IMR-90 (cell line): ENCODE measurements around the gene MTREX. TPM values are rescaled to one million over a fixed set of nuclear protein-coding genes. Genes with fewer than 3 reads are reported as not detected.

ENCODE experiments used
- ATAC-seq: fragments of 200-7000 bp; cut with Tn5 transposase; 2 replicates; pipeline ENCODE4 v1.9.1; 2020; ENCODE audit warnings: low read depth, mild to moderate bottlenecking, moderate library complexity
- BruUV-seq: library from RNA; stranded (reverse); fragments of 400-500 nt; replicated peaks from 2 replicates; lab custom pipeline; 2021; lab: Mats Ljungman, UMichigan
- CTCF ChIA-PET: fragments of 300-600 bp; formaldehyde crosslinking; extraction: SDS; loops from one replicate; lab custom pipeline; 2021; ENCODE audit warnings: antibody characterized with exemption; lab: Yijun Ruan, JAX
- POLR2A ChIA-PET: fragments of 300-600 bp; sonication (Branson Sonifier 250); formaldehyde crosslinking; loops from one replicate; lab custom pipeline; 2022; ENCODE audit warnings: antibody characterized with exemption; ENCODE audit not compliant: unreplicated experiment; lab: Charles Lee
- DNase-seq: peaks from one replicate; pipeline ENCODE4 v3.0.0; 2013
- H2AFZ ChIP-seq: replicated peaks from 2 replicates; pipeline ENCODE3; 2013; ENCODE audit warnings: low read length, mild to moderate bottlenecking; ENCODE audit not compliant: poor library complexity
- H2AK5ac ChIP-seq: 2 replicates; pipeline ENCODE4 v1.6.1; 2013; ENCODE audit warnings: low read depth, low read length, inconsistent platforms
- H2AK9ac ChIP-seq: replicated peaks from 2 replicates; pipeline ENCODE3; 2013; ENCODE audit warnings: mild to moderate bottlenecking, low read depth, low read length, moderate library complexity; ENCODE audit not compliant: poor library complexity
- H2BK120ac ChIP-seq: 2 replicates; pipeline ENCODE4 v1.6.1; 2013; ENCODE audit warnings: low read depth, low read length, inconsistent platforms
- H2BK15ac ChIP-seq: 3 replicates; pipeline ENCODE4 v1.6.1; 2013; ENCODE audit warnings: low read depth, low read length, inconsistent platforms
- H2BK20ac ChIP-seq: 2 replicates; pipeline ENCODE4 v1.6.1; 2013; ENCODE audit warnings: low read depth, mild to moderate bottlenecking, inconsistent platforms, low read length, moderate library complexity
- H2BK5ac ChIP-seq: 2 replicates; pipeline ENCODE4 v1.6.1; 2013; ENCODE audit warnings: mild to moderate bottlenecking, low read depth, low read length, inconsistent platforms; ENCODE audit not compliant: poor library complexity, severe bottlenecking
- H3K14ac ChIP-seq: replicated peaks from 2 replicates; pipeline ENCODE4 v1.6.1; 2013; ENCODE audit warnings: low read depth, low read length, inconsistent platforms
- H3K18ac ChIP-seq: 2 replicates; pipeline ENCODE4 v1.6.1; 2013; ENCODE audit warnings: low read depth, low read length, control low read depth
- H3K23ac ChIP-seq: 2 replicates; pipeline ENCODE4 v1.6.1; 2013; ENCODE audit warnings: low read depth, low read length, inconsistent platforms
- H3K27ac ChIP-seq: 2 replicates; pipeline ENCODE4 v1.5.1; 2013; ENCODE audit warnings: mild to moderate bottlenecking, control low read depth, low read length; ENCODE audit not compliant: insufficient read depth
- H3K27me3 ChIP-seq: 2 replicates; pipeline ENCODE4 v1.6.1; 2013; ENCODE audit warnings: low read length; ENCODE audit not compliant: control insufficient read depth, insufficient read depth
- H3K36me3 ChIP-seq: 2 replicates; pipeline ENCODE4 v1.6.1; 2013; ENCODE audit warnings: low read length, mixed read lengths; ENCODE audit not compliant: control insufficient read depth, insufficient read depth
- H3K4ac ChIP-seq: 2 replicates; pipeline ENCODE4 v1.6.1; 2013; ENCODE audit warnings: low read depth, low read length, inconsistent platforms
- H3K4me1 ChIP-seq: 2 replicates; pipeline ENCODE4 v1.6.1; 2013; ENCODE audit warnings: low read length, mixed read lengths; ENCODE audit not compliant: control insufficient read depth, insufficient read depth
- H3K4me2 ChIP-seq: 2 replicates; pipeline ENCODE4 v1.6.1; 2013; ENCODE audit warnings: low read depth, mild to moderate bottlenecking, control low read depth, low read length, moderate library complexity
- H3K4me3 ChIP-seq: 2 replicates; pipeline ENCODE4 v1.5.1; 2013; ENCODE audit warnings: low read depth, mild to moderate bottlenecking, control low read depth, low read length, moderate library complexity; ENCODE audit not compliant: insufficient read depth
- H3K56ac ChIP-seq: 2 replicates; pipeline ENCODE4 v1.6.1; 2013; ENCODE audit warnings: low read length, inconsistent platforms; ENCODE audit not compliant: insufficient read depth; ENCODE audit errors: extremely low read depth
- H3K79me1 ChIP-seq, 2 experiments: 2 replicates each; pipeline ENCODE4 v1.6.1; 2013; ENCODE audit warnings: low read length in 2 of 2, inconsistent platforms in 1 of 2, low read depth in 1 of 2
- H3K9ac ChIP-seq: 2 replicates; pipeline ENCODE4 v1.6.1; 2013; ENCODE audit warnings: low read depth, low read length, control low read depth
- H3K9me1 ChIP-seq: 2 replicates; pipeline ENCODE4 v1.6.1; 2013; ENCODE audit warnings: low read length, inconsistent platforms; ENCODE audit not compliant: insufficient read depth
- H3K9me3 ChIP-seq: 2 replicates; pipeline ENCODE4 v1.6.1; 2013; ENCODE audit warnings: low read length; ENCODE audit not compliant: control insufficient read depth, insufficient read depth
- H4K20me1 ChIP-seq: 2 replicates; pipeline ENCODE4 v1.6.1; 2013; ENCODE audit warnings: low read length, inconsistent platforms; ENCODE audit not compliant: insufficient read depth
- H4K5ac ChIP-seq: 2 replicates; pipeline ENCODE4 v1.6.1; 2013; ENCODE audit warnings: mild to moderate bottlenecking, low read depth, low read length, control low read depth
- H4K8ac ChIP-seq, 2 experiments: 2 replicates each; pipeline ENCODE4 v1.6.1; 2013; ENCODE audit warnings: low read depth in 2 of 2, low read length in 2 of 2, control low read depth in 1 of 2, inconsistent platforms in 1 of 2
- H4K91ac ChIP-seq: 2 replicates; pipeline ENCODE4 v1.6.1; 2013; ENCODE audit warnings: low read depth, low read length, inconsistent platforms; ENCODE audit not compliant: insufficient read depth
- CEBPB ChIP-seq: IDR thresholded peaks from 2 replicates; pipeline ENCODE4 v1.6.1; 2012; ENCODE audit warnings: low read depth, low read length, improper control_type of control experiment
- FOS ChIP-seq: fragments of 150-350 bp; IDR thresholded peaks from 2 replicates; pipeline ENCODE4 v1.6.1; 2016; ENCODE audit warnings: low read depth, low read length
- MAFK ChIP-seq: IDR thresholded peaks from 2 replicates; pipeline ENCODE4 v1.6.1; 2012; ENCODE audit warnings: low read depth, low read length, improper control_type of control experiment
- MXI1 ChIP-seq: IDR thresholded peaks from 2 replicates; pipeline ENCODE4 v1.6.1; 2012; ENCODE audit warnings: low read depth, mild to moderate bottlenecking, low read length, moderate library complexity, borderline replicate concordance
- NFE2L2 ChIP-seq: fragments of 150-350 bp; IDR thresholded peaks from 2 replicates; pipeline ENCODE4 v1.6.1; 2016; ENCODE audit warnings: low read depth, mild to moderate bottlenecking, low read length
- RAD21 ChIP-seq: IDR thresholded peaks from 2 replicates; pipeline ENCODE4 v1.6.1; 2012; ENCODE audit warnings: low read length, improper control_type of control experiment
- RFX5 ChIP-seq: IDR thresholded peaks from 2 replicates; pipeline ENCODE4 v1.8.0; 2012; ENCODE audit warnings: low read depth, mild to moderate bottlenecking, low read length, moderate library complexity
- SMC3 ChIP-seq: fragments of 150-350 bp; IDR thresholded peaks from 2 replicates; pipeline ENCODE4 v1.6.1; 2016; ENCODE audit warnings: low read depth, mild to moderate bottlenecking, antibody characterized with exemption, low read length, moderate library complexity
- WGBS, 2 experiments: methylation state at CpG; one replicate each; pipeline versions ENCODE4 v1.1.5 to v1.1.7; 2013; ENCODE audit warnings: missing lambda C conversion rate in 2 of 2; ENCODE audit not compliant: insufficient read length in 1 of 2; ENCODE audit errors: extremely low coverage in 2 of 2; 5-methylcytosine and 5-hydroxymethylcytosine counted together
- dilution Hi-C: fragments of 300-500 bp; cut with HindIII; formaldehyde crosslinking; loops from one replicate; pipeline ENCODE4 v1.14.3; 2018; ENCODE audit warnings: low sequenced_read_pairs; ENCODE audit not compliant: unreplicated experiment
- in situ Hi-C: fragments of 300-500 bp; cut with MboI; formaldehyde crosslinking; loops from 3 replicates; pipeline ENCODE4 v1.14.3; 2019; ENCODE audit warnings: low sequenced_read_pairs, inconsistent platforms, mixed read lengths
- intact Hi-C: fragments of 100-400 bp; cut with micrococcal nuclease; formaldehyde crosslinking; loops from 2 replicates; pipeline ENCODE4 v1.10.0; 2022
- polyA plus RNA-seq, 3 experiments: library from polyadenylated mRNA; depleted of rRNA; stranded (reverse); fragments of >200 nt; gene quantifications; 2 replicates each; pipeline ENCODE4 v1.2.3, GENCODE V29; 2012; ENCODE audit warnings: low replicate concordance in 1 of 3
- total RNA-seq: library from RNA; depleted of rRNA; stranded (reverse); fragments of >200 nt; gene quantifications from 2 replicates; pipeline ENCODE4 v1.2.3, GENCODE V29; 2012
- TF ChIP-seq, protein P1 (sequence below): conservative IDR thresholded peaks from 2 replicates; pipeline ENCODE4 v1.5.1; 2012; ENCODE audit warnings: mild to moderate bottlenecking, low read depth, low read length, improper control_type of control experiment
- TF ChIP-seq, protein P2 (sequence below): fragments of 150-350 bp; IDR thresholded peaks from 2 replicates; pipeline ENCODE4 v1.6.1; 2017; ENCODE audit warnings: mild to moderate bottlenecking, antibody characterized with exemption, low read length, low read depth

Gene MTREX
- total and polyA plus RNA-seq, 2 of the 4 experiments (the other 2 are of a cell fraction): 22.1 to 33.2 TPM

DNA sequence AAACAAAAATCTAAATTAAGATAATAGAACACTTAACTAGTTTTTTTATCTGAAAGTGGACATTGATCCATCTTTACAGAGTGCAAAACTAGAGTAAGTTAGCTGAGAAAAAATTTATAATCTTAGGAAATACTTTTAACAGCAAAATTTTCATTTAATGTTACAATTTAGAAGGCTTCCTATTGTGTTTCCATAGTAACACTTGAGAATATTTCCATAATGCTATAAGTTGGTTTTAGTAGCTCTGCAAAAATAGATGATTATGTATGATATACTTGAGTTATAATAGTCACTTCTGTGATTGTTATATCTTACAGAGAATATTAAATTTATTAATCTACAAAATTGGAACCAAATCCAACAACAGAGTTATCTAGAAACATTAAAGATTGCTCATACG is 78.6 kb downstream of the MTREX start:
- WGBS, 2 experiments: no CpG with 5 or more reads among the region's 1 CpG
- in situ Hi-C loops: no loop called here

More for the DNA sequence above, 78.6 kb downstream of the MTREX start:
- ChIA-PET CTCF (interaction anchor here (0.5 kb wide), 1 partner anchor 214 kb away, joined by 3 read pairs; no protein-coding TSS in a partner anchor), POLR2A (no interaction called here)
- no peak overlapping the region for H3K23ac ChIP-seq
- H2BK5ac ChIP-seq: no peak overlapping the region
- DNase-seq (no peak), ATAC-seq (no peak)
- no peak overlapping the region for H2AFZ ChIP-seq
- H3K27ac ChIP-seq: no peak overlapping the region
- H2AK9ac ChIP-seq: no peak overlapping the region
- no peak overlapping the region for H2AK5ac ChIP-seq
- no peaks in the 10 kb centered on the region for H3K4me1 ChIP-seq
- no peak overlapping the region for H3K14ac ChIP-seq
- H3K36me3 ChIP-seq: peaks cover 18% of the 10 kb centered on the region
- no peak overlapping the region for H2BK20ac ChIP-seq
- no peak overlapping the region for H3K9ac ChIP-seq
- H3K27me3 ChIP-seq: no peaks in the 10 kb centered on the region
- dilution Hi-C loops (no loop called here), intact Hi-C loops (no loop called here)
- no peak overlapping the region for H3K56ac ChIP-seq
- no peak overlapping the region for H4K91ac ChIP-seq
- peaks cover 6% of the 10 kb centered on the region for H3K9me3 ChIP-seq
- H3K18ac ChIP-seq: no peak overlapping the region
- H3K4ac ChIP-seq: no peak overlapping the region
- H3K4me3 ChIP-seq: no peak overlapping the region
- no peak overlapping the region for H2BK120ac ChIP-seq
- BruUV-seq: no TSS peak
- no peak overlapping the region for H3K4me2 ChIP-seq
- TF ChIP-seq CEBPB: no peak
- TF ChIP-seq SMC3: no peak
- no peak for TF ChIP-seq FOS
- TF ChIP-seq, protein P1, sequence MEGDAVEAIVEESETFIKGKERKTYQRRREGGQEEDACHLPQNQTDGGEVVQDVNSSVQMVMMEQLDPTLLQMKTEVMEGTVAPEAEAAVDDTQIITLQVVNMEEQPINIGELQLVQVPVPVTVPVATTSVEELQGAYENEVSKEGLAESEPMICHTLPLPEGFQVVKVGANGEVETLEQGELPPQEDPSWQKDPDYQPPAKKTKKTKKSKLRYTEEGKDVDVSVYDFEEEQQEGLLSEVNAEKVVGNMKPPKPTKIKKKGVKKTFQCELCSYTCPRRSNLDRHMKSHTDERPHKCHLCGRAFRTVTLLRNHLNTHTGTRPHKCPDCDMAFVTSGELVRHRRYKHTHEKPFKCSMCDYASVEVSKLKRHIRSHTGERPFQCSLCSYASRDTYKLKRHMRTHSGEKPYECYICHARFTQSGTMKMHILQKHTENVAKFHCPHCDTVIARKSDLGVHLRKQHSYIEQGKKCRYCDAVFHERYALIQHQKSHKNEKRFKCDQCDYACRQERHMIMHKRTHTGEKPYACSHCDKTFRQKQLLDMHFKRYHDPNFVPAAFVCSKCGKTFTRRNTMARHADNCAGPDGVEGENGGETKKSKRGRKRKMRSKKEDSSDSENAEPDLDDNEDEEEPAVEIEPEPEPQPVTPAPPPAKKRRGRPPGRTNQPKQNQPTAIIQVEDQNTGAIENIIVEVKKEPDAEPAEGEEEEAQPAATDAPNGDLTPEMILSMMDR: no peak
- TF ChIP-seq, protein P2, sequence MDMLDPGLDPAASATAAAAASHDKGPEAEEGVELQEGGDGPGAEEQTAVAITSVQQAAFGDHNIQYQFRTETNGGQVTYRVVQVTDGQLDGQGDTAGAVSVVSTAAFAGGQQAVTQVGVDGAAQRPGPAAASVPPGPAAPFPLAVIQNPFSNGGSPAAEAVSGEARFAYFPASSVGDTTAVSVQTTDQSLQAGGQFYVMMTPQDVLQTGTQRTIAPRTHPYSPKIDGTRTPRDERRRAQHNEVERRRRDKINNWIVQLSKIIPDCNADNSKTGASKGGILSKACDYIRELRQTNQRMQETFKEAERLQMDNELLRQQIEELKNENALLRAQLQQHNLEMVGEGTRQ: no peak
- TF ChIP-seq MXI1: no peak
- no peak for TF ChIP-seq NFE2L2
- TF ChIP-seq MAFK: no peak
- TF ChIP-seq RFX5: no peak
- no peak for TF ChIP-seq RAD21
- no peak overlapping the region for H2BK15ac ChIP-seq
- H4K20me1 ChIP-seq: no peaks in the 10 kb centered on the region
- H3K79me1 ChIP-seq: peaks cover 5 to 16% of the 10 kb centered on the region in 2 experiments; a peak in 3 of 4 replicates
- no peaks in the 10 kb centered on the region for H3K9me1 ChIP-seq
- H4K5ac ChIP-seq: no peak overlapping the region
- H4K8ac ChIP-seq: no peak overlapping the region
